GM19468 (cell line): ENCODE results near the gene ABHD2.
"Not testable (repeated sequence)": the region's sequence is repeated elsewhere in the genome, so short reads cannot be mapped to it uniquely, and the experiment has no call there.

Source experiments
- ATAC-seq: cut with Tn5 transposase; IDR thresholded peaks from one replicate; pipeline ENCODE4 v1.9.1; 2021; ENCODE audit warnings: mild to moderate bottlenecking, moderate library complexity, moderate number of reproducible peaks; ENCODE audit not compliant: unreplicated experiment; ENCODE audit errors: extremely low read depth

The ABHD2 gene, protein sequence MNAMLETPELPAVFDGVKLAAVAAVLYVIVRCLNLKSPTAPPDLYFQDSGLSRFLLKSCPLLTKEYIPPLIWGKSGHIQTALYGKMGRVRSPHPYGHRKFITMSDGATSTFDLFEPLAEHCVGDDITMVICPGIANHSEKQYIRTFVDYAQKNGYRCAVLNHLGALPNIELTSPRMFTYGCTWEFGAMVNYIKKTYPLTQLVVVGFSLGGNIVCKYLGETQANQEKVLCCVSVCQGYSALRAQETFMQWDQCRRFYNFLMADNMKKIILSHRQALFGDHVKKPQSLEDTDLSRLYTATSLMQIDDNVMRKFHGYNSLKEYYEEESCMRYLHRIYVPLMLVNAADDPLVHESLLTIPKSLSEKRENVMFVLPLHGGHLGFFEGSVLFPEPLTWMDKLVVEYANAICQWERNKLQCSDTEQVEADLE

DNA sequence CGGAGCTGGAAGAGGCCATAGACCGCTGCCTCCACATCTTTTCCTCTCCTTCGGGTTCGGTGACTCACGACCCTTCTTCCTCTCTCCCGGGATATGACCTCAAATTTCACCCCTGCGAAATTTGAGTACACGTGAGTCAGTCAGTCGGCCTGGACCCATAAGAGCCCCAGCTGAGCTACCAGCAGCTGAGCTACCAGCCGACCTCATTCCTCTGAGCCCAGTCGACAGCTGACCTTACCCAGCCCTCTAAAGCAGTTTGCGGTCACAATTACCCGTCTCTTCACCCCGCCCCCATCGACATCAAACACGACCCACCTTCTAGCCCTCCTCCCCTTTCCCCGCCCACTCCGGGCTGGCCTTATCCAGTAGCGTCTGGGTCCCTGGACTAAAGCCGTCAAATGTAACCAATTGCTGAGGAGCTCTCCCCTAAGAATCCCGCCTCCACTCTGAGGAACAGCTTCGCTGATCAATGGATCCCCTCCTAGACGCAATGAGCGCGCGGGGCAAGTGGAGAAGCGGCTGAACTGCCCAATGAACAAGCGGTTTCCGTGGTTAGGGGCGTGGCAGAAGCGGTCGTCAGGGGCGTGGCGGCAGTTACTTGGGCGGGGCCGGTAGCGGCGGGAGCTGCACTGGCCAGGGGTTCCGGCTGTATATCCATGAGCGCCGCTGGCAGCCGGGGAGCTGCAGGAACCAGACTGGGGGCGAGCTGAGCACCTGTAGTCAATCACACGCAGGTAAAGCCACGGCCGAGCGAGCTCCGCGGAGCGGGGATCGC, at the start of gene ABHD2:
ABHD2 (plus strand) TSS at position 627 of the 775 bp plus-strand sequence. CDS start 27,872 bp downstream, outside the sequence.
- ATAC-seq, result peak; percentile 98

DNA sequence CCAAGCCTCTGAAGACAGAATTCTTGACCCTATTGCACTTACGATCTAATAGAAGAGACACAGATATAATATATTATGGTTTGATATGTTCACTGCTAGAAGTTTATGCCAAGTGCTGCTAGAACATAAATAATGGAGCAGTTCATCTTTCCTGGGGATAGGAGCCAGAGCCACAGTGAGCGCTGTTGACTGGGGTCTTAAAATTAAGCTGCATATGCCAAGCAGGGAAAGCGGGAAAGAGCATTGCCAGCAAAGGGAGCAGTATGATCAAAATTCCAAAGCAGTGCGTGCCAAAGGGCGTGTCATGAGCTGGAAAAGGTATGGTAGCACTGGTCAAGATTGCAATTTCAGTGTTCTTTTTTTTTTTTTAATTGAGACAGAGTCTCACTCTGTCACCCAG, 49.1 kb upstream of the ABHD2 start:
- no peak for ATAC-seq

DNA sequence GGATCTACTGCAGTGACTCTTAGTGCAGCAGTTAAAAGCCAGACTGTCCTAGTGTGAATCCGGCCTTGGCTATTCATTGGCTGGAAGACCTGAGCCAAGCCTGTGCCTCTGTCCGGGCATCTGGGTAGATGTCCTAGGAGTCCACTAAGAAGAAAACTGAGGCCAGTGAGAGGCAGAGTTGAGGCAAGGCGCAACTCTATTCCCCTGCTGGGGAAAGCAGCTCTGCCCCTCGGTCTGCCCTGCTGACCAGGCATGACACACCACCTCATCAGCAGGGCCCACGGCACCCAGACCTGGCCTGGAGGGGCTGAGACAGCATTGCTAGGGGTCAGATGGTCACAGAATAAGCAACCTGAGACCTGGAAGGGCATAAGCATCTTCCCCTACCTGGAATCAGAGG, 46.7 kb upstream of the ABHD2 start:
- ATAC-seq, result no peak

DNA sequence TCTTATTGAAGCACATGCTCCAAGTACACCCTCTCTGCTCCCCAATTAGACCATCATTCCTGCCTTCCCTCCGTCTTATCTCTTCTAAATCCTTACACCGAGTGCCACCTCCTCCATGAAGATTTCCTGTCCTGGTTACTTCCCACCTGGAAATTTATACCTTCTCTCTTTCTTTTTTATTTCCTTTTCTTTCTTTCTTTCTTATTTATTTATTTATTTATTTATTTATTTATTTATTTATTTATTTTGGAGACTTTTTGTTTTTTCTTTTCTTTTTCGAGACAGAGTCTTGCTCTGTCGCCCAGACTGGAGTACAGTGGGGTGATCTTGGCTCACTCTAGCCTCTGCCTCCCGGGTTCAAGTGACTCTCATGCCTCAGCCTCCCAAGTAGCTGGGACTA, 45.9 kb upstream of the ABHD2 start:
- no peak for ATAC-seq

DNA sequence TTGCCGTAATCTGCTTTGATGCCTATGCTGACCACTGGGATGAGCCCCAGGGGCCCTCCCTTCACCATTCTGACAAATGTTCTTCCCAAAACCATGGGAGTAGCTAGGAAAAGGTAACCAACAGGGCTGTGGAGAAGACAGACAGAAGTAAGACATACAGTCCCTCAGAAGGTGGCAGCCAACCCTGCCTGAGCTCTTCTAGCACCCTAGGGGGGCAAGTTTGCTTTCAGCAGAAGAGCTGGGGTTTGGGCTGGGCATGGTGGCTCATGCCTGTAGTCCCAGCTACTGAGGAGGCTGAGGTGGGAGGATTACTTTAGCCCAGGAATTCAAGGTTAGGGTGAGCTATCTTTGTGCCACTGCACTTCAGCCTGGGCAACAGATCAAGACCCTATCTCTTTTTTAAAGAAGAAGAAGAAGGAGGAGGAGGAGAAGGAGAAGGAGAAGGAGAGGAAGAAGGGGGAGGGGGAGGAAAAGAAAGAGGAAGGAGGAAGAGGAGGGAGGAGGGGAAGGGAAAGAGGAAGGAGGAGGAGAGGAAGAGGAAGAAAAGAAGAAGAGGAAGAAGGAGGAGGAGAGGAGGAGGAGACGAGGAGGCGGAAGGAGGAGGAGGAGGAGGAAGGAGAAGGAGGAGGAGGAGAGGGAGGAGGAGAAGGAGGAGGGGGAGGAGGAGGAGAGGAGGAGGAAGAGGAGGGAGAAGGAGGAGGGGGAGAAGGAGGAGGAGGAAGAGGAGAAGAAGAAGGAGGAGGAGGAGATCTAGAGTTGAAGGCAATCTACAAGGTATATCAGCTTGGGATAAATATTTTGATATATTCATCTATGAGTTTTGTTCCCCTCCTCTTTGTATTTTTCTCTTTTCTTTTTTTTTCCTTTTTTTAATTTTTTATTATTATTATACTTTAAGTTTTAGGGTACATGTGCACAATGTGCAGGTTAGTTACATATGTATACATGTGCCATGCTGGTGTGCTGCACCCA, 44.9 kb upstream of the ABHD2 start:
- ATAC-seq, result no peak

DNA sequence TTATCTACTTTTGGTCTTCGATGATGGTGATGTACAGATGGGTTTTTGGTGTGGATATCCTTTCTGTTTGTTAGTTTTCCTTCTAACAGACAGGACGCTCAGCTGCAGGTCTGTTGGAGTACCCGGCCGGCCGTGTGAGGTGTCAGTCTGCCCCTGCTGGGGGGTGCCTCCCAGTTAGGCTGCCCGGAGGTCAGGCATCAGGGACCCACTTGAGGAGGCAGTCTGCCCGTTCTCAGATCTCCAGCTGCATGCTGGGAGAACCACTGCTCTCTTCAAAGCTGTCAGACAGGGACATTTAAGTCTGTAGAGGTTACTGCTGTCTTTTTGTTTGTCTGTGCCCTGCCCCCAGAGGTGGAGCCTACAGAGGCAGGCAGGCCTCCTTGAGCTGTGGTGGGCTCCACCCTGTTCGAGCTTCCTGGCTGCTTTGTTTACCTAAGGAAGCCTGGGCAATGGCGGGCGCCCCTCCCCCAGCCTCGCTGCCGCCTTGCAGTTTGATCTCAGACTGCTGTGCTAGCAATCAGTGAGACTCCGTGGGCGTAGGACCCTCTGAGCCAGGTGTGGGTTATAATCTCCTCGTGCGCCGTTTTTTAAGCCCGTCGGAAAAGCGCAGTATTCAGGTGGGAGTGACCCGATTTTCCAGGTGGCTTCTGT, 39.1 kb upstream of the ABHD2 start:
- not testable (repeated sequence) for ATAC-seq

DNA sequence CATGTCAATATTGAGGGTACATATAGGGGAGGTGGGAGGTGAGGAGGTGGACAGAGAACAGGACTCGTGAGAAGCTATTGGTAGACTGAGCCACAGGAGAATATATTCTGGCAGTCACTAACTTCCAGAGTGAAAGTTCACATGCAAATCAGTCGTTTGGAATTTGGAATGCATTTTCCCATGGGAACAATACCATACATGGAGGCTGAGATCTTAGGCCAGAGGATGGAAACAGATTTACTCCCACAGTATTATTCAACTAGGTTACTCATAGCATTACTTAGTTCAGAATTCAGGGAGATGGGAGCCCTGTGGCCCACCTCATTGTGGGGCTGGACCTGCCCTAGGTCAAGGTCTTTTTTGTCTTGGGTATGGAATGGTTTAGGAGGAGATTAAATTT, 36.4 kb upstream of the ABHD2 start:
- ATAC-seq, result no peak

DNA sequence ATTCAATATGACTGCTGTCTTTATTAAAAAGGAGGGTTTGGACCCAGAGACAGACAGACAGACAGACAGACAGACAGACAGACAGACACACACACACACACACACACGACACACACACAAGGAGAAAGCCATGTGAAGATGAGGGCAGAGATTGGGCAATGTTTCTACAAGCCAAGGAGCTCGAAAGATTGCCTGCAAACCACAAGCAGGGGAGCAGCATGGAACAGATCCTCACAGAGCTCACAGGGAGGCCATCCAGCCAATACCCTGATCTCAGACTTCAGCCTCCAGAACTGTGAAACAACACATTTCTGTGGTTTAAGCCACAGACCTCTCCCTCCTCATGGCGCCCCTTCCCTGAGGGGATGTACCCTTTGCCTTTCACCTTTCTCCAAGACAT, 35.8 kb upstream of the ABHD2 start:
- ATAC-seq, result no peak

DNA sequence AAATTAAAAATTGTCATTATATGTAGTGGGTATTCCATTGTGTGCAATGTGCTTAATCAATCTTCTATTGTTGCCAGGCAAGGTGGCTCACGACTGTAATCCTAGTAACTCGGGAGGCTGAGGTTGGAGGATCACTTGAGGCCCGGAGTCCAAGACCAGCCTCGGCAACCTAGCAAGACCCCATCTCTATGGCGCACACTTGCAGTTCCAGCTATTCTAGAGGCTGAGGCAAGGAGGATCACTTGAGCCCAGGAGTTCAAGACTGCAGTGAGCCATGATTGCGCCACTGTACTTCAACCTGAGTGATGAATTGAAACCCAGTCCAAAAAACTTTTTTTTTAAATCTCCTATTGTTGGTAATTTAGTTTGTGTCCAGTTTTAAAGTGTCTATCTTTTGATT, 33.4 kb upstream of the ABHD2 start:
- ATAC-seq, result no peak

DNA sequence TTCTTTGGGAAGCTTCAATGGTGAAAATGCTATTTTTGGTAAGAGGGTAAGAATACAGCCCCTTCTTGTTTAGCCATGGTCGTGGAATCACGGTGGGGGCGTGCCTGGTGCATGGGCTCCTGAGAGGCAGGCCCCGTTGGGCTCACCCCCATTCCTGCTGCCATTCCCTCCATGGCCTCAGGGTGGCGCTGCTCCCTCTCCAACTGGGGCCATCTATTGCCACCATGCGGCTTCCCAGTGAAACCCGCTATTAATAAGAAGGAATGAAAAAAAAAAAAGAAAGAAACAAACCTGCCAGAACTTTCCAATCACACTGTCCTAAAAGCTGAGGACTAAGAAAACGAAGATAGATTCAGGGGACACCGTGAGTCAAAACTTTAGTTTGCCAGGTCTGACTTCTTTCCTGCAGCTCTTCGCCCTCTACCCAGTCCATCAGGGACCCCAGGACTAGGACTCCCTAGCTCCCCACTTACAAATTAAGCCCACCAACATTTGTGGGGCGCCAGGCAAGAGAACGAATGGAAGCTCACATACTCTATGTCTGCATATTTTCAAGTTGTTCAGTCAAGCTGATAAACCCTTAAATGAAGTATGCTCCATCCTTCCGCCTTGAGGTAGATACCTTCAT, 30.6 kb upstream of the ABHD2 start:
- no peak for ATAC-seq

DNA sequence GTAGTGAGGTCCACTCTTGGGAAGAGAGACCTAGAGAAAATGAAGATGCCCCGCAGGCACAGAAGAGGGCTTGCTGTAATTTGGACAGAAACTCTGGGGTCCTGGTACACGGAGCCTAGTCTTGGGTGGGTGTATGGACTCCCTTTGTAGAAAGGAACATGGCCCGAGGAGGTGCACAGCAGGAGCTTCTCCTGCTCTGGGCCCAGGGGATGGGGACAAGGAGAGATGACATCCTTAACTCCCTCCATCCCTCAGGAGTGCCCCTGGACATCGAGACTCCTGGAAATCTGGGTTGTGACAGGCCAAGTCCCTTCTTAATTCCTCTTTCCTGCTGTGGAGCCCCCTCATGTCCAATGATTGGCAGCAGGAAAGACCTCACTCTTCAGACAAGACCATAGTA, 29.9 kb upstream of the ABHD2 start:
- no peak for ATAC-seq

DNA sequence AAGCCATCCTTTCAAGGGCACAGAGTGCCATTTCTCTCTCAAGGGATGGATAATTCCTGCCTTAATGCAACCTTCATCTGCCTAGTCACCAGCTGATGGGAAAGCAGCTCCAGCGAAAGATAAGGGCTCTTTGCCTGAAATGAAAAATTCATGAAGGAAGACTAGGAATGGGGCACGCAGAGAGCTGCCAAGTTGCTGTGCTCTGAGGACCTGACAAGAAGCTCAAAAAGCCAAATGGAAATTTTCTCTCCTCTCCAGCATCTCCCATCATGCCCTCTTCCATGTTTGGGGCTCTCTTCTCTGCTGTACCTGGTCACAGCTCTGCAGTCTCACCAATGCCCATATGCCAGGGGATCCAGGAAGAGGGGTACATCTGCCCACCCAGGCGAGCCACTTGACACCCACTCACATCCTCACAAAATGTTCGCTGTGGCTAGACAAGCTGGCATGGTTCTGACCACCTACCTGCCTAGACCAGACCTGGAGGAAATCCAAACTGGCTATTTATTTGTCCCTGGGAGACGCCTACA, 29.3 kb upstream of the ABHD2 start:
- no peak for ATAC-seq

DNA sequence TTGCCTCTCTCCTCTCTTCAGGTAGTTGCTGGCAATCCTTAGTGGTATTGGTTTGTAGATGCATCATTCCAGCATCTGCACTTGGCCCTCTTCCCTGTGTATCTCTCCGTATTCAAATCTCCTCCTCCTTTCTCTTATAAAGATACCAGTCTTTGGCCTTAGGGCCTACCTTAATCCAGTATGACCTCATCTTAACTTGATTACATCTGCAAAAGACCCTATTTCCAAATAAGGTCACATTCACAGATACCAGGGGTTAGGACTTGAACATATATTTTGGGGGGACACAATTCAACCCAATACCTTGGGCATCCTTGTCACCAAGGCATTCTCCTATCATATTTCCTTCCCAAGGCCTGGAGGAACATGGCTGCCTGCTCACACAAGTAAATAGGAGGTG, 22.0 kb upstream of the ABHD2 start:
- no peak for ATAC-seq

DNA sequence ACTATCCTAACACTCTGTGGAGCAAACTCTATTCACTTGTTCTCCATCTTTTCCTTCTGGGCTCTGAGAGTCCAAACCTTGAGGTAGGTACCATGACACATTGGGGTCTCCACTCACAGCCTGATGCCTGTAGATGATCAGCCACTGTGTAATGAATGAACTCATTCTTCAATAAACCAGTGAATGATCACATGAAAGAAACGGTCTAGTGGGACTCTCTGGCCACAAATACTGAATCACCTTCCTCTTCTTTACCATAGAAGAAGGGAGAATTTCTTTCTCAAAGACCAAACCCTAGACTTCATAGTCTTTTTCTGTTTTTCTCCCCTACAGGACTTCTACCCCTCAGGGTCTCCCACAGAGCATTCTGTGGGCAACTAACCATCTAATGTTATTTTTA, 20.5 kb upstream of the ABHD2 start:
- ATAC-seq, result no peak

DNA sequence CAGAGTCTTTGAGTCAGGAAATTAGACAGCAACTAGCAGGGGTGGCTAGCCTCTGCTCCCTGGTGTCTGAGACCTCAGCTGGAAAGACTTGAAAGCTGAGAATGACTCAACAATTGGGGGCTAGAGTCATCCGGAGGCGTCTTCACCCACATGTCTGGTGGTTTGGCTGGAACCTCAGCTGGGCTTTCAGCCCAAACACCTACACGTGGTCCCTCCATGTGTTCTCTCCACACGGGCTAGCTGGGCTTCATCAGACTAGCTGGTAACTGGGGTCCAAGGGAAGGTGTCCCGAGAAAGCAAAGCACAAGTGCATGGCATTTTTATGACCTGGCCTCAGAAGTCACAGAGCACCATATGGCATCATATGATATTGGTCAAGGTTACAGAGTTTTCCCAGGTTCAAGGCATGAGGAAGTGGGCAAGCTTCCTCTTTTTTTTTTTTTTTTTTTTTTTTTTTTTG, 19.9 kb upstream of the ABHD2 start:
- ATAC-seq, result peak; percentile 88

DNA sequence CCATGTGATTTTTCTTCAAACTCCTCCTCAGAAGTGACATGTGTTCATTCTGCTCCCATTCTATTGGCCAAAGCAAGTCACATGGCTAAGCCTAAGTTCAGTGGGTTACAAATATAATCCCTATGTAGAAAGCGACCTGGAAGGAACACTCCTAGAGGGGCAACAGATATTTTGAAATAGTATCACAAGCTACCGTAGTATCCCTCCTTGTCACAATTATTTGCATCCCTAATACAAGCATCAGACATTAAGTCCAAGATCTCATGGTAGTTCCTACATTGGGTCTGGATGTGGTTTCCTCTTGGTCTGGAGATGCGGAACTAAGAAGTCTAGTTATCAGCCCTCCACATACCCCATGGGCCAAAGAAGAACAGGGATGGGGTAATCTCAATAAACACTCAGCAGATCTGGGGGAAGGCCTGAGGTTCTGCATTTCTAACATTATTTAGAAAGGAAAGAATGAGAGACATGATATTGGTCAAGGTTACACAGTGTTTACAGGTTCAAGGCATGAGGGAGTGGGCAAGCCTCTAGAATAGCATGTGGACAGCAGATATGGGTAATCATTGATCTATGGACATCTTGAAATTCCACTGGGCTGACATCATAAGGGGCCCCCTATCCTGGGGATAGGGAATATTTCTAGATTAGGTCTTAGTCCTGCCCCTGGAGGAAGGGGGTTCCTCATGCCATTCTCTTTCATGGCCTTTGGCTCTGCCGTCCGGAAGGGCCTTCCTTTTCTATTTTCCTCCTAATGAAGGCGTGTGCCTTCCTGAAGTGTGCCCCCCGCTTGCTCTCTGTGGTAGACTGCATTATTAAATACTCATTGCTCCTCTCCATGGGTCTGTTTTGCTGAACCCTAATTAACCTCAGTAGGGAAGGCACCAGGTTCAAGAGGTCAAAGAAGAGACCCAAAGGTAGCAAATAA, 17.8 kb upstream of the ABHD2 start:
- no peak for ATAC-seq

DNA sequence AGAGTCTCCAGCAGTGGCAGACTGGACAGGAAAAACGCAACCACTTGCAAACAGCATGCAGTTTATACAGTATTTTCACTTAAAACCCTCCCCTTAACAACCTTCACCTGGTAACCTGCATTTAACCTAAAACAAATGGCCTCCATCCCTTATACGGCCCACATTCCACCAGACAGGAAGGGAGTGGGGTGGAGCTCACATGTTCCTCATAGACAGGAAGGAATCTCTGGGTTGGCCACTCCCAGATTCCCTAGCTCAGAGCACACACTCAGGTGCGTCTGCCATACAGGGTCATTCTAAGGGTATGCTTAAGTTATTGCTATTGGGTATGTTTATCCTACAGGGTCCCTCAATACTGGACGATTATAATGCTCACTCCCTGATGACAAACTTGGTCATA, 16.8 kb upstream of the ABHD2 start:
- ATAC-seq, result no peak

DNA sequence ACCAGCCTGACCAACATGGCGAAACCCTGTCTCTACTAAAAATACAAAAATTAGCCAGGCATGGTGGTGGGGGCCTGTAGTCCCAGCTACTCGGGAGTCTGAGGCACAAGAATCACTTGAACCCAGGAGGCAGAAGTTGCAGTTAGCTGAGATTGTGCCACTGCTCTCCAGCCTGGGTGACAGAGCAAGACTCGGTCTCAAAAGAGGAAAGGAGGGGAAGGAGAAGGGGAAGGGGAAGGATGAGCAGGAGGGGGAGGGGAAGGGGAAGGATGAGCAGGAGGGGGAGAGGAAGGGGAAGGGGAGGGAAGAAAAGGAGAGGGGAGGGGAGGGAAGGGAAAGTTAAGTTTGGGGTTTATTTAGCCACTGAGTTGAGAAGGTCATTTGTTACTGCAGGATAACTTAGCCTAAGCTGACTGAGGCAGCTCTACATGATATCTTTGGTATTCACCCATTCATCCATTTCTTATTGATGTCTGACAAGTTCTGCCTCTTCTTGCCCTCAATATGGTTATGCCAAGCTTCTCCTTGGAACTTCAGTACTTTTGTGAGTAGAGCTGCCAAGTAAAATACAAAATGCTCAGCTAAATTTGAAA, 15.9 kb upstream of the ABHD2 start:
- no peak for ATAC-seq
